HCT116 (cell line): ENCODE measurements around the gene PGBD2.
A peak's percentile ranks its signal among the peaks of the same experiment; 100 is the strongest.

Experiments
- CEBPB ChIP-seq: IDR thresholded peaks from 2 replicates; pipeline ENCODE4 v1.6.1; 2012; ENCODE audit warnings: low read depth
- CTCF ChIP-seq, 3 experiments: fragments of 200-600 bp in 1 of 3; sonication (generic) in 1 of 3; IDR thresholded peaks in 2 of 3; conservative IDR thresholded peaks in 1 of 3; 2 replicates each; pipeline ENCODE4 v1.5.1; 2012 to 2017; ENCODE audit warnings: low read depth in 2 of 3, low read length in 2 of 3, antibody characterized with exemption in 1 of 3, borderline replicate concordance in 1 of 3, control low read depth in 1 of 3, mild to moderate bottlenecking in 1 of 3, mixed read lengths in 1 of 3, mixed run types in 1 of 3, moderate library complexity in 1 of 3; ENCODE audit not compliant: insufficient read depth in 1 of 3
- EZH2 ChIP-seq: fragments of 200-600 bp; sonication (generic); IDR thresholded peaks from 2 replicates; pipeline ENCODE4 v1.6.1; 2017; ENCODE audit warnings: antibody characterized with exemption, mixed run types
- FOSL1 ChIP-seq: IDR thresholded peaks from 2 replicates; pipeline ENCODE4 v1.6.1; 2012; ENCODE audit warnings: low read depth
- POLR2A ChIP-seq: IDR thresholded peaks from 2 replicates; pipeline ENCODE4 v1.7.0; 2011; ENCODE audit warnings: borderline replicate concordance; ENCODE audit not compliant: insufficient read depth, insufficient read length; ENCODE audit errors: extremely low read depth
- POLR2AphosphoS5 ChIP-seq: IDR thresholded peaks from 2 replicates; pipeline ENCODE4 v1.6.1; 2011; ENCODE audit warnings: mild to moderate bottlenecking, low read depth, low read length, moderate library complexity
- RAD21 ChIP-seq: IDR thresholded peaks from 2 replicates; pipeline ENCODE4 v1.6.1; 2012; ENCODE audit warnings: low read depth, mild to moderate bottlenecking
- SIN3A ChIP-seq: IDR thresholded peaks from 2 replicates; pipeline ENCODE4 v1.6.1; 2012; ENCODE audit warnings: low read depth
- SRF ChIP-seq: IDR thresholded peaks from 2 replicates; pipeline ENCODE4 v1.6.1; 2012; ENCODE audit warnings: low read depth
- TCF7L2 ChIP-seq: IDR thresholded peaks from 2 replicates; pipeline ENCODE4 v1.7.0; 2011; ENCODE audit warnings: borderline replicate concordance, inconsistent platforms; ENCODE audit not compliant: insufficient read depth, insufficient read length; ENCODE audit errors: extremely low read depth
- YY1 ChIP-seq: IDR thresholded peaks from 2 replicates; pipeline ENCODE4 v1.6.1; 2011; ENCODE audit warnings: low read length, low read depth, moderate library complexity, mild to moderate bottlenecking; ENCODE audit not compliant: insufficient replicate concordance; ENCODE audit errors: extremely low read depth
- ZBTB33 ChIP-seq: IDR thresholded peaks from 2 replicates; pipeline ENCODE4 v1.6.1; 2011; ENCODE audit warnings: mild to moderate bottlenecking, low read length, moderate library complexity; ENCODE audit not compliant: insufficient replicate concordance; ENCODE audit errors: extremely low read depth
- ZFX ChIP-seq: fragments of 450-650 bp; IDR thresholded peaks from 2 replicates; pipeline ENCODE4 v1.6.1; 2017
- TF ChIP-seq, protein P1 (sequence below): IDR thresholded peaks from 2 replicates; pipeline ENCODE4 v1.6.1; 2012; ENCODE audit warnings: low read depth

DNA sequence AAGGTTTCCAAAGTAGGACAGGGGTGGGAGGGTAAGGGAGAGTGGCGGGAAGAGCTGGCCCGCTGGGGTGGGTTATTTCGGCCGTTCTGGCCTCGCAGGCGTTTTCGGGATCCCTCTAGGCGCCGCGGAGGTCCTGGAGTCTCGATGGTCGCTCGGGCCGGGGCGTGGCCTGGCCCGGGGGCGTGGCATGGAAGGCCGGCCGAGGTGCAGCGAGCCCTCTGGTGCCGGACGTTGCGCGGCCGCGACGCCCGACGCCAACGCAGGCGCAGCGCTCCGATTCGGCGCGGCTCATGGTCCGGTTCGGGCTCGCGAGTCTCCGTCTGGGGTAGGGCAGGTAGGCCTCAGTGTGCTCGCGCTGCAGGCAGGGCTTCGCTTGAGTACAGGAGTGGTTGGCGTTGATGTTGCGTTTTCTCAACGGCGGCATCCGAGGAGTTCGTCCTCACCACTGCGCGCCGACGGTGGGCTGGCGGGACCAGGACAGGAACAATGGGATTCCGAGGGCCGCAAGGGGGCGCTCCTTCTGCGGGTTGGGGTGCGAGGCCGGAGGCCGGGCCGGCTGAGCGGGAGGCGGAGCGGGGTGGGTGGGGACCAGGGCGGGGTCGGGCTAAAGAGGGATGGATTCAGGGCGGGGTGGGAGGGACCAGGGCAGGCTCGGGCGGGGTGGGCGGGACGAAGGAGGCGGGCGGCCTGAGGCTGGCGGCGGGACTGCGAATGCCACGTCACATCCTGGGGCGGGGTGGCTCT, at the start of gene PGBD2:
- TF ChIP-seq TCF7L2 (peak; percentile 15), CTCF (IDR thresholded peaks at IDR 0.05 in 2 of 3, conservative IDR thresholded peaks at IDR 0.05 in 1 of 3; ENCODE audit: borderline replicate concordance in 1 of 3, insufficient read depth in 1 of 3, low read depth in 2 of 3, low read length in 2 of 3) (peak; percentile 61 to 82 (median 64)), FOSL1 (no peak), POLR2A (peak; percentile 72), POLR2AphosphoS5 (peak; percentile 88), RAD21 (peak; percentile 68), ZBTB33 (peak; percentile 17), EZH2 (no peak), YY1 (no peak), SIN3A (peak; percentile 81; the same call in 1 of the 2 replicates), CEBPB (no peak), ZFX (peak; percentile 62; the same call in 1 of the 2 replicates), SRF (no peak; the same call in 1 of the 2 replicates)
- TF ChIP-seq, protein P1, sequence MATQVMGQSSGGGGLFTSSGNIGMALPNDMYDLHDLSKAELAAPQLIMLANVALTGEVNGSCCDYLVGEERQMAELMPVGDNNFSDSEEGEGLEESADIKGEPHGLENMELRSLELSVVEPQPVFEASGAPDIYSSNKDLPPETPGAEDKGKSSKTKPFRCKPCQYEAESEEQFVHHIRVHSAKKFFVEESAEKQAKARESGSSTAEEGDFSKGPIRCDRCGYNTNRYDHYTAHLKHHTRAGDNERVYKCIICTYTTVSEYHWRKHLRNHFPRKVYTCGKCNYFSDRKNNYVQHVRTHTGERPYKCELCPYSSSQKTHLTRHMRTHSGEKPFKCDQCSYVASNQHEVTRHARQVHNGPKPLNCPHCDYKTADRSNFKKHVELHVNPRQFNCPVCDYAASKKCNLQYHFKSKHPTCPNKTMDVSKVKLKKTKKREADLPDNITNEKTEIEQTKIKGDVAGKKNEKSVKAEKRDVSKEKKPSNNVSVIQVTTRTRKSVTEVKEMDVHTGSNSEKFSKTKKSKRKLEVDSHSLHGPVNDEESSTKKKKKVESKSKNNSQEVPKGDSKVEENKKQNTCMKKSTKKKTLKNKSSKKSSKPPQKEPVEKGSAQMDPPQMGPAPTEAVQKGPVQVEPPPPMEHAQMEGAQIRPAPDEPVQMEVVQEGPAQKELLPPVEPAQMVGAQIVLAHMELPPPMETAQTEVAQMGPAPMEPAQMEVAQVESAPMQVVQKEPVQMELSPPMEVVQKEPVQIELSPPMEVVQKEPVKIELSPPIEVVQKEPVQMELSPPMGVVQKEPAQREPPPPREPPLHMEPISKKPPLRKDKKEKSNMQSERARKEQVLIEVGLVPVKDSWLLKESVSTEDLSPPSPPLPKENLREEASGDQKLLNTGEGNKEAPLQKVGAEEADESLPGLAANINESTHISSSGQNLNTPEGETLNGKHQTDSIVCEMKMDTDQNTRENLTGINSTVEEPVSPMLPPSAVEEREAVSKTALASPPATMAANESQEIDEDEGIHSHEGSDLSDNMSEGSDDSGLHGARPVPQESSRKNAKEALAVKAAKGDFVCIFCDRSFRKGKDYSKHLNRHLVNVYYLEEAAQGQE = no peak
